ENCODE data around the gene KLK14.

KLK14 gene

GRCh38 chr19:51121257-51121656 lies 38.6 kb upstream of the KLK14 start:
- TF ChIP-seq CTCF (IDR thresholded peaks at IDR 0.05; ENCODE audit: insufficient read depth, low read length, poor library complexity, severe bottlenecking) (no peak), EZH2phosphoT487 (conservative IDR thresholded peaks at IDR 0.05; ENCODE audit: low read length) (no peak)
- Histone ChIP-seq H3K4me3 (ENCODE audit: insufficient read depth, low read length, poor library complexity, severe bottlenecking) (no peak overlapping the region), H3F3A (ENCODE audit: insufficient read depth) (no peaks in the 10 kb centered on the region), H3K79me2 (ENCODE audit: insufficient read depth, low read length) (no peaks in the 10 kb centered on the region), H3K9me2 (replicated peaks; ENCODE audit: insufficient read depth, low read length) (no peaks in the 10 kb centered on the region), H3K36me3 (ENCODE audit: low read length) (no peaks in the 10 kb centered on the region), H3K9me3 (ENCODE audit: insufficient read depth, low read length) (no peaks in the 10 kb centered on the region), H2AFZ (ENCODE audit: low read depth, low read length, severe bottlenecking) (no peak overlapping the region), H3K4me2 (ENCODE audit: low read depth, low read length, poor library complexity, severe bottlenecking) (no peak overlapping the region), H3K27me3 (ENCODE audit: low read length) (no peaks in the 10 kb centered on the region), H3K9ac (ENCODE audit: low read length) (no peak overlapping the region), H3K27ac (ENCODE audit: low read depth, low read length) (no peak overlapping the region), H4K20me1 (ENCODE audit: low read depth, low read length) (no peaks in the 10 kb centered on the region)

DNA sequence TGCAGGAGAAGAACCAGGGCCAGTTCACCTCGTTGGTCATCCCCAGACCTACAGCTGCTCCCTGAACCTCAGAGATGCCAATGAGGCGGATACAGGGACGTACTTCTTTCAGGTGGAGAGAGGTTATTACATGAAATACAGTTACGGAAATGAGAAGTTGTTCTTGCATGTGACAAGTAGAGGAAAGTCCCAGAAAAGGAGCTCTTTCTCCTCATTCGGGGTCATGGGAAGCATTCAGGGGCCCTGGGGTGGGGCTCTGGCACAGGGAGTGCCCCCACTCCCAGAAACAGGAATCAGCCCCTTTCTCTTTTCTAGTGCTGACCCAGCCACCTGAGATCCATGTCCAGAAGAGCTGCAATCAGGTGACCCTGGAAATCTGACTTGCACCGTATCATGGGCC lies 37.5 kb upstream of the KLK14 start:
- H3K9me3 ChIP-seq (ENCODE audit: insufficient read depth, low read length) = no peaks in the 10 kb centered on the region
- no peak for TF ChIP-seq EZH2phosphoT487 (conservative IDR thresholded peaks at IDR 0.05; ENCODE audit: low read length)
- TF ChIP-seq CTCF (IDR thresholded peaks at IDR 0.05; ENCODE audit: insufficient read depth, low read length, poor library complexity, severe bottlenecking) = no peak
- no peaks in the 10 kb centered on the region for H3K36me3 ChIP-seq (ENCODE audit: low read length)
- H2AFZ ChIP-seq (ENCODE audit: low read depth, low read length, severe bottlenecking) = no peak overlapping the region
- no peaks in the 10 kb centered on the region for H3K27me3 ChIP-seq (ENCODE audit: low read length)
- no peak overlapping the region for H3K4me2 ChIP-seq (ENCODE audit: low read depth, low read length, poor library complexity, severe bottlenecking)
- H4K20me1 ChIP-seq (ENCODE audit: low read depth, low read length) = no peaks in the 10 kb centered on the region
- H3F3A ChIP-seq (ENCODE audit: insufficient read depth) = no peaks in the 10 kb centered on the region
- no peak overlapping the region for H3K9ac ChIP-seq (ENCODE audit: low read length)
- H3K9me2 ChIP-seq (replicated peaks; ENCODE audit: insufficient read depth, low read length) = no peaks in the 10 kb centered on the region
- H3K4me3 ChIP-seq (ENCODE audit: insufficient read depth, low read length, poor library complexity, severe bottlenecking) = no peak overlapping the region
- H3K79me2 ChIP-seq (ENCODE audit: insufficient read depth, low read length) = no peaks in the 10 kb centered on the region
- no peak overlapping the region for H3K27ac ChIP-seq (ENCODE audit: low read depth, low read length)

GRCh38 chr19:51119611-51120010 lies 36.9 kb upstream of the KLK14 start:
- no peak overlapping the region for H3K9ac ChIP-seq (ENCODE audit: low read length)
- H3K27ac ChIP-seq (ENCODE audit: low read depth, low read length) = no peak overlapping the region
- H3K79me2 ChIP-seq (ENCODE audit: insufficient read depth, low read length) = no peaks in the 10 kb centered on the region
- H3K4me3 ChIP-seq (ENCODE audit: insufficient read depth, low read length, poor library complexity, severe bottlenecking) = no peak overlapping the region
- H3K27me3 ChIP-seq (ENCODE audit: low read length) = no peaks in the 10 kb centered on the region
- H3K36me3 ChIP-seq (ENCODE audit: low read length) = no peaks in the 10 kb centered on the region
- H4K20me1 ChIP-seq (ENCODE audit: low read depth, low read length) = no peaks in the 10 kb centered on the region
- no peak for TF ChIP-seq CTCF (IDR thresholded peaks at IDR 0.05; ENCODE audit: insufficient read depth, low read length, poor library complexity, severe bottlenecking)
- no peak for TF ChIP-seq EZH2phosphoT487 (conservative IDR thresholded peaks at IDR 0.05; ENCODE audit: low read length)
- no peaks in the 10 kb centered on the region for H3K9me2 ChIP-seq (replicated peaks; ENCODE audit: insufficient read depth, low read length)
- H3F3A ChIP-seq (ENCODE audit: insufficient read depth) = no peaks in the 10 kb centered on the region
- no peaks in the 10 kb centered on the region for H3K9me3 ChIP-seq (ENCODE audit: insufficient read depth, low read length)
- no peak overlapping the region for H3K4me2 ChIP-seq (ENCODE audit: low read depth, low read length, poor library complexity, severe bottlenecking)
- H2AFZ ChIP-seq (ENCODE audit: low read depth, low read length, severe bottlenecking) = no peak overlapping the region

- Histone ChIP-seq H3K4me3 (ENCODE audit: insufficient read depth, low read length, poor library complexity, severe bottlenecking) (no peak overlapping the region), H3F3A (ENCODE audit: insufficient read depth) (no peaks in the 10 kb centered on the region), H2AFZ (ENCODE audit: low read depth, low read length, severe bottlenecking) (no peak overlapping the region), H3K9ac (ENCODE audit: low read length) (no peak overlapping the region), H3K9me2 (replicated peaks; ENCODE audit: insufficient read depth, low read length) (no peaks in the 10 kb centered on the region), H3K27ac (ENCODE audit: low read depth, low read length) (no peak overlapping the region), H3K9me3 (ENCODE audit: insufficient read depth, low read length) (no peaks in the 10 kb centered on the region), H4K20me1 (ENCODE audit: low read depth, low read length) (no peaks in the 10 kb centered on the region), H3K27me3 (ENCODE audit: low read length) (no peaks in the 10 kb centered on the region), H3K36me3 (ENCODE audit: low read length) (no peaks in the 10 kb centered on the region), H3K79me2 (ENCODE audit: insufficient read depth, low read length) (no peaks in the 10 kb centered on the region), H3K4me2 (ENCODE audit: low read depth, low read length, poor library complexity, severe bottlenecking) (no peak overlapping the region)
- TF ChIP-seq EZH2phosphoT487 (conservative IDR thresholded peaks at IDR 0.05; ENCODE audit: low read length) = no peak
- no peak for TF ChIP-seq CTCF (IDR thresholded peaks at IDR 0.05; ENCODE audit: insufficient read depth, low read length, poor library complexity, severe bottlenecking)
These were observed 36.4 kb upstream of the KLK14 start for GRCh38 chr19:51119101-51119500.
